Measurements from ENCODE around the gene IFNA4. TPM values are rescaled to one million over a fixed set of nuclear protein-coding genes. Genes with fewer than 3 reads are reported as not detected.

The IFNA4 gene
- total and polyA plus RNA-seq, 2 of the 8 experiments (the other 6 are each of a cell fraction or from before 2014, with no cell fraction given), result not detected

DNA sequence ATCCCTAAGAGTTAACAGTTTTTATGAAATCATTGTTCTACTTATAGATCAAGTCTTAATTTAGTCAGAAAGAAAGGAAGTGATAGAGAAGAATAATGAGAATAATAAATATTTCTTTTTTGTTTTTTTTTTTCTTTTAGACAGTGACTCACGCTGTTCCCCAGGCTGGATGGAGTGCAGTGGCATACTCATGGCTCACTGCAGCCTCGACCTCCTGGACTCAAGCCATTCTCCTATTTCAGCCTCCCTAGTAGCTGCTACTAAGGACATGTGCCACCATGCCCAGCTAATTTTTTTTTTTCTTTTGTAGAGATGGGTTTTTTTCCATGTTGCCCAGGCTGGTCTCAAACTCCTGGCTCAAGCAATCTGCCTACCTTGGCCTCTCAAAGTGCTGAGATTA is 31.9 kb downstream of the IFNA4 start:
- no peak overlapping the region for H4K5ac ChIP-seq (ENCODE audit: insufficient read length, low read depth, low read length)
- ChIA-PET CTCF (ENCODE audit: partially characterized antibody) (no interaction called here), POLR2A (ENCODE audit: partially characterized antibody) (no interaction called here)
- H3K79me1 ChIP-seq (ENCODE audit: low read depth, low read length), result no peaks in the 10 kb centered on the region
- no peak overlapping the region for H2BK120ac ChIP-seq (replicated peaks; ENCODE audit: low read depth, low read length)
- no peak overlapping the region for H2BK15ac ChIP-seq (ENCODE audit: low read length)
- H3K9ac ChIP-seq (replicated peaks in 1 of 4; ENCODE audit: extremely low read depth in 1 of 4, low read depth in 3 of 4, low read length in 3 of 4), result no peak overlapping the region
- H2BK12ac ChIP-seq (ENCODE audit: low read depth, low read length), result no peak overlapping the region
- H3K4me3 ChIP-seq (ENCODE audit: extremely low read depth in 1 of 4, insufficient read depth in 2 of 4, low read depth in 3 of 4, low read length in 4 of 4), result no peak overlapping the region
- no peaks in the 10 kb centered on the region for H3K9me3 ChIP-seq (ENCODE audit: insufficient read depth in 2 of 2, low read depth in 1 of 2, low read length in 1 of 2)
- H3K4me2 ChIP-seq (ENCODE audit: insufficient read depth in 1 of 2, low read depth in 2 of 2, low read length in 2 of 2), result no peak overlapping the region
- no peak overlapping the region for H3K23ac ChIP-seq (ENCODE audit: insufficient read length)
- H2BK5ac ChIP-seq (ENCODE audit: low read depth, low read length), result no peak overlapping the region
- no peaks in the 10 kb centered on the region for H3K36me3 ChIP-seq (ENCODE audit: control insufficient read depth in 2 of 4, insufficient read depth in 4 of 4, low read length in 3 of 4)
- H2BK20ac ChIP-seq (ENCODE audit: low read length), result no peak overlapping the region
- H2AK5ac ChIP-seq (ENCODE audit: low read depth, low read length), result no peak overlapping the region
- no peak overlapping the region for H3K27ac ChIP-seq (ENCODE audit: low read depth, low read length)
- no peaks in the 10 kb centered on the region for H3K79me2 ChIP-seq (ENCODE audit: control insufficient read depth in 1 of 2, insufficient read depth in 2 of 2, low read length in 2 of 2)
- H4K91ac ChIP-seq (replicated peaks; ENCODE audit: insufficient read length, low read length), result no peak overlapping the region
- H4K8ac ChIP-seq (ENCODE audit: extremely low read depth, insufficient read depth, low read length), result no peak overlapping the region
- H4K20me1 ChIP-seq (replicated peaks in 1 of 2; ENCODE audit: control insufficient read depth in 1 of 2, insufficient read depth in 2 of 2, low read length in 2 of 2), result no peaks in the 10 kb centered on the region
- DNase-seq (ENCODE audit: low read depth in 1 of 2, low spot score in 2 of 2) (no peak), FAIRE-seq (no peak)
- no peaks in the 10 kb centered on the region for H3K23me2 ChIP-seq (ENCODE audit: low read depth, low read length)
- H3K4ac ChIP-seq (replicated peaks; ENCODE audit: insufficient read length, low read depth, low read length), result no peak overlapping the region
- WGBS, 2 experiments (ENCODE audit: extremely low coverage in 1 of 2, insufficient coverage in 1 of 2, insufficient read length in 1 of 2, insufficient replicate concordance in 2 of 2, low coverage in 1 of 2, low lambda C conversion rate in 2 of 2, missing lambda C conversion rate in 1 of 2), result 88% methylated on average over 2 of the region's 2 CpGs; no CpG with 5 or more reads in 1 of the 2 experiments
- no peak overlapping the region for H3K18ac ChIP-seq (ENCODE audit: extremely low read depth, low read length)
- no peaks in the 10 kb centered on the region; a peak in 1 of 7 replicates for H3K27me3 ChIP-seq (replicated peaks in 1 of 4; ENCODE audit: control insufficient read depth in 3 of 4, extremely low read depth in 1 of 4, insufficient read depth in 3 of 4, low read length in 3 of 4)
- no peak overlapping the region for H3K14ac ChIP-seq (ENCODE audit: insufficient read length)
- H3K56ac ChIP-seq (replicated peaks; ENCODE audit: insufficient read length, low read depth, low read length), result no peak overlapping the region
- H3K4me1 ChIP-seq (replicated peaks in 1 of 4; ENCODE audit: control insufficient read depth in 3 of 4, insufficient read depth in 4 of 4, low read length in 3 of 4), result no peaks in the 10 kb centered on the region
- no peak overlapping the region for H2AFZ ChIP-seq (ENCODE audit: low read length)
- TF ChIP-seq MAX (IDR thresholded peaks at IDR 0.05), result no peak
- no peak for TF ChIP-seq CBX8 (IDR thresholded peaks at IDR 0.05; ENCODE audit: borderline replicate concordance, low read depth, low read length)
- TF ChIP-seq, protein P1, sequence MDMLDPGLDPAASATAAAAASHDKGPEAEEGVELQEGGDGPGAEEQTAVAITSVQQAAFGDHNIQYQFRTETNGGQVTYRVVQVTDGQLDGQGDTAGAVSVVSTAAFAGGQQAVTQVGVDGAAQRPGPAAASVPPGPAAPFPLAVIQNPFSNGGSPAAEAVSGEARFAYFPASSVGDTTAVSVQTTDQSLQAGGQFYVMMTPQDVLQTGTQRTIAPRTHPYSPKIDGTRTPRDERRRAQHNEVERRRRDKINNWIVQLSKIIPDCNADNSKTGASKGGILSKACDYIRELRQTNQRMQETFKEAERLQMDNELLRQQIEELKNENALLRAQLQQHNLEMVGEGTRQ (IDR thresholded peaks at IDR 0.05; ENCODE audit: low read length), result no peak
- TF ChIP-seq EZH2 (IDR thresholded peaks at IDR 0.05; ENCODE audit: low read depth, low read length, severe bottlenecking), result no peak
- TF ChIP-seq RFX5 (IDR thresholded peaks at IDR 0.05; ENCODE audit: borderline replicate concordance, low read depth, low read length), result no peak
- no peak for TF ChIP-seq TEAD4 (IDR thresholded peaks at IDR 0.05; ENCODE audit: low read depth, low read length)
- no peak for TF ChIP-seq KDM5A (IDR thresholded peaks at IDR 0.05; ENCODE audit: low read length)
- no peak for TF ChIP-seq E2F6 (IDR thresholded peaks at IDR 0.05)
